Neural cell (in vitro differentiated cells): ENCODE measurements around the gene NLRP6. TPM values are rescaled to one million over a fixed set of nuclear protein-coding genes. Genes with fewer than 3 reads are reported as not detected.

ENCODE experiments used
- H2AFZ ChIP-seq: fragments of 200-600, 300-800 bp; sonication (generic), shearing (Covaris generic); 2 replicates; pipeline ENCODE4 v1.6.0; 2014; ENCODE audit warnings: low read depth, mild to moderate bottlenecking, antibody characterized with exemption, low read length, moderate library complexity
- H3F3A ChIP-seq: fragments of 200-600 bp; shearing (Covaris generic); 2 replicates; pipeline ENCODE4 v1.6.1; 2016; ENCODE audit warnings: mild to moderate bottlenecking, moderate library complexity, mixed read lengths, antibody characterized with exemption, low read length; ENCODE audit not compliant: insufficient read depth, poor library complexity, severe bottlenecking
- H3K27ac ChIP-seq: fragments of 200-600, 300-800 bp; sonication (generic), shearing (Covaris generic); 2 replicates; pipeline ENCODE4 v1.5.1; 2014; ENCODE audit warnings: mild to moderate bottlenecking, low read length, moderate library complexity
- H3K27me3 ChIP-seq: fragments of 300-800, 200-600 bp; sonication (generic), shearing (Covaris generic); 2 replicates; pipeline ENCODE4 v1.6.0; 2014; ENCODE audit warnings: mild to moderate bottlenecking, low read depth, low read length, moderate library complexity; ENCODE audit not compliant: insufficient read depth
- H3K36me3 ChIP-seq: fragments of 300-800, 200-600 bp; sonication (generic), shearing (Covaris generic); 2 replicates; pipeline ENCODE4 v1.5.1; 2014; ENCODE audit warnings: mild to moderate bottlenecking, antibody characterized with exemption, low read length, moderate library complexity; ENCODE audit not compliant: insufficient read depth
- H3K4me2 ChIP-seq: fragments of 300-800, 200-600 bp; sonication (generic), shearing (Covaris generic); 2 replicates; pipeline ENCODE4 v1.6.0; 2014; ENCODE audit warnings: mild to moderate bottlenecking, low read length
- H3K4me3 ChIP-seq: fragments of 300-800, 200-600 bp; sonication (generic), shearing (Covaris generic); 2 replicates; pipeline ENCODE4 v1.5.1; 2014; ENCODE audit warnings: mild to moderate bottlenecking, low read length, moderate library complexity
- H3K79me2 ChIP-seq: fragments of 200-600 bp; shearing (Covaris generic); replicated peaks from 2 replicates; pipeline ENCODE4 v1.6.0; 2014; ENCODE audit warnings: mild to moderate bottlenecking, low read length, moderate library complexity; ENCODE audit not compliant: insufficient read depth
- H3K9ac ChIP-seq: fragments of 300-800, 200-600 bp; sonication (generic), shearing (Covaris generic); 2 replicates; pipeline ENCODE4 v1.6.1; 2016; ENCODE audit warnings: mild to moderate bottlenecking, low read length, mixed read lengths
- H3K9me2 ChIP-seq: fragments of 200-600 bp; shearing (Covaris generic); 2 replicates; pipeline ENCODE4 v1.6.1; 2016; ENCODE audit warnings: mild to moderate bottlenecking, low read length, mixed read lengths; ENCODE audit not compliant: insufficient read depth
- H3K9me3 ChIP-seq: fragments of 200-600, 300-800 bp; sonication (generic), shearing (Covaris generic); 2 replicates; pipeline ENCODE4 v1.6.1; 2016; ENCODE audit warnings: mild to moderate bottlenecking, mixed run types, low read length, moderate library complexity, mixed read lengths
- H4K20me1 ChIP-seq: fragments of 200-600 bp; shearing (Covaris generic); 2 replicates; pipeline ENCODE4 v1.6.1; 2016; ENCODE audit warnings: mild to moderate bottlenecking, mixed run types; ENCODE audit not compliant: insufficient read depth
- CTCF ChIP-seq: fragments of 450-650 bp; IDR thresholded peaks from 2 replicates; pipeline ENCODE4 v1.5.1; 2014; ENCODE audit warnings: antibody characterized with exemption, mild to moderate bottlenecking, moderate library complexity; ENCODE audit not compliant: poor library complexity, severe bottlenecking
- EP300 ChIP-seq: fragments of 450-650 bp; conservative IDR thresholded peaks from 2 replicates; pipeline ENCODE4 v1.6.1; 2014; ENCODE audit warnings: antibody characterized with exemption, mild to moderate bottlenecking, moderate library complexity; ENCODE audit not compliant: poor library complexity, severe bottlenecking
- EZH2 ChIP-seq: fragments of 200-600, 300-800 bp; shearing (Covaris generic), sonication (generic); IDR thresholded peaks from 2 replicates; pipeline ENCODE4 v1.6.1; 2014; ENCODE audit warnings: antibody characterized with exemption, low read length, borderline replicate concordance, mild to moderate bottlenecking; ENCODE audit not compliant: insufficient read depth, poor library complexity, severe bottlenecking
- MXI1 ChIP-seq: fragments of 450-650 bp; conservative IDR thresholded peaks from 2 replicates; pipeline ENCODE4 v1.6.1; 2014; ENCODE audit warnings: antibody characterized with exemption, mild to moderate bottlenecking; ENCODE audit not compliant: poor library complexity, severe bottlenecking
- POLR2AphosphoS5 ChIP-seq: IDR thresholded peaks from 2 replicates; pipeline ENCODE4 v1.6.1; 2012
- RAD21 ChIP-seq: fragments of 450-650 bp; conservative IDR thresholded peaks from 2 replicates; pipeline ENCODE4 v1.6.1; 2014; ENCODE audit warnings: antibody characterized with exemption, mild to moderate bottlenecking, moderate library complexity
- REST ChIP-seq: IDR thresholded peaks from 2 replicates; pipeline ENCODE4 v1.6.1; 2012; ENCODE audit warnings: borderline replicate concordance
- SMC3 ChIP-seq: fragments of 450-650 bp; conservative IDR thresholded peaks from 2 replicates; pipeline ENCODE4 v1.6.1; 2014; ENCODE audit warnings: antibody characterized with exemption, mild to moderate bottlenecking, moderate library complexity; ENCODE audit not compliant: poor library complexity
- TAF1 ChIP-seq: IDR thresholded peaks from 2 replicates; pipeline ENCODE4 v1.6.1; 2012; ENCODE audit warnings: low read depth
- polyA plus RNA-seq: library from polyadenylated mRNA; depleted of rRNA; stranded (reverse); fragments of >200 nt; gene quantifications from 2 replicates; pipeline ENCODE4 v1.2.3, GENCODE V29; 2014

Gene NLRP6
- polyA plus RNA-seq, 1 donor from 2014 or later = not detected

GRCh38 chr11:271319-271715 is 6.9 kb upstream of the NLRP6 start:
- no peak overlapping the region for H3K27ac ChIP-seq
- H3K27me3 ChIP-seq = no peaks in the 10 kb centered on the region

GRCh38 chr11:272195-272930 is 5.8 kb upstream of the NLRP6 start:
- H3K27ac ChIP-seq = no peak overlapping the region
- H3K4me3 ChIP-seq = no peak overlapping the region
- no peak for TF ChIP-seq CTCF
- TF ChIP-seq SMC3 = no peak
- no peak for TF ChIP-seq TAF1
- no peak for TF ChIP-seq RAD21
- no peak for TF ChIP-seq EP300
- no peak for TF ChIP-seq POLR2AphosphoS5
- TF ChIP-seq EZH2 = no peak
- no peak for TF ChIP-seq REST
- TF ChIP-seq MXI1 = no peak
- H3K9me2 ChIP-seq = no peaks in the 10 kb centered on the region
- H2AFZ ChIP-seq = no peak overlapping the region
- no peaks in the 10 kb centered on the region for H3K9me3 ChIP-seq
- no peaks in the 10 kb centered on the region for H3F3A ChIP-seq
- H3K9ac ChIP-seq = no peak overlapping the region
- no peaks in the 10 kb centered on the region for H3K36me3 ChIP-seq
- no peaks in the 10 kb centered on the region for H3K79me2 ChIP-seq
- H3K4me2 ChIP-seq = no peak overlapping the region
- H4K20me1 ChIP-seq = no peaks in the 10 kb centered on the region
- no peaks in the 10 kb centered on the region for H3K27me3 ChIP-seq

More at GRCh38 chr11:271319-271715, 6.9 kb upstream of the NLRP6 start:
- no peaks in the 10 kb centered on the region for H3K79me2 ChIP-seq
- no peak overlapping the region for H3K4me2 ChIP-seq
- TF ChIP-seq POLR2AphosphoS5 = no peak
- TF ChIP-seq MXI1 = no peak
- no peak for TF ChIP-seq EZH2
- TF ChIP-seq RAD21 = no peak
- TF ChIP-seq CTCF = no peak
- H4K20me1 ChIP-seq = no peaks in the 10 kb centered on the region
- no peaks in the 10 kb centered on the region for H3F3A ChIP-seq
- H3K4me3 ChIP-seq = no peak overlapping the region
- H3K9me3 ChIP-seq = no peaks in the 10 kb centered on the region
- H3K36me3 ChIP-seq = no peaks in the 10 kb centered on the region
- H2AFZ ChIP-seq = no peak overlapping the region
- H3K9me2 ChIP-seq = no peaks in the 10 kb centered on the region
- H3K9ac ChIP-seq = no peak overlapping the region
